Kidney (tissue), 14 donors: ENCODE results near the gene LRIT3. TPM values are rescaled to one million over a fixed set of nuclear protein-coding genes. Genes with fewer than 3 reads are reported as not detected.

Experiments used
- DNase-seq, 5 donors: peaks; one replicate each; pipeline ENCODE4 v3.0.0-alpha.2; 2013 to 2020
- FAIRE-seq: peaks from 2 replicates; lab custom pipeline; 2012; peaks lifted over from hg19 to GRCh38; lab: Jason Lieb, UNC
- H3K27ac ChIP-seq, 2 donors: one replicate each; pipeline ENCODE4 v1.7.0; 2013; ENCODE audit warnings: low read depth in 2 of 2, low read length in 2 of 2, inconsistent platforms in 1 of 2
- H3K27me3 ChIP-seq: one replicate; pipeline ENCODE4 v1.7.1; 2013; ENCODE audit warnings: low read length, inconsistent platforms; ENCODE audit not compliant: control insufficient read depth, insufficient read depth
- H3K36me3 ChIP-seq, 3 donors: one replicate each; pipeline versions ENCODE4 v1.7.0 to v1.7.1; 2013; ENCODE audit warnings: low read length in 3 of 3, control low read depth in 1 of 3, inconsistent platforms in 1 of 3; ENCODE audit not compliant: insufficient read depth in 3 of 3, control insufficient read depth in 2 of 3
- H3K4me1 ChIP-seq, 3 donors: one replicate each; pipeline versions ENCODE4 v1.7.0 to v1.7.1; 2013; ENCODE audit warnings: low read length in 3 of 3, inconsistent platforms in 1 of 3, low read depth in 1 of 3; ENCODE audit not compliant: control insufficient read depth in 2 of 3, insufficient read depth in 2 of 3
- H3K4me3 ChIP-seq, 3 donors: one replicate each; pipeline versions ENCODE4 v1.7.0 to v1.8.1; 2013; ENCODE audit warnings: low read length in 3 of 3, control low read depth in 1 of 3, inconsistent platforms in 1 of 3
- H3K9ac ChIP-seq, 3 donors: one replicate each; pipeline versions ENCODE4 v1.7.0 to v1.7.1; 2013; ENCODE audit warnings: low read length in 3 of 3, control low read depth in 1 of 3, inconsistent platforms in 1 of 3
- H3K9me3 ChIP-seq, 3 donors: one replicate each; pipeline versions ENCODE4 v1.7.0 to v1.7.1; 2013; ENCODE audit warnings: low read length in 3 of 3, control low read depth in 1 of 3, inconsistent platforms in 1 of 3; ENCODE audit not compliant: control insufficient read depth in 2 of 3, insufficient read depth in 1 of 3
- CTCF ChIP-seq: IDR thresholded peaks from 3 replicates; pipeline ENCODE4 v1.5.1; 2012; ENCODE audit warnings: mild to moderate bottlenecking, moderate library complexity, borderline replicate concordance; ENCODE audit not compliant: insufficient read depth; ENCODE audit errors: extremely low read depth
- intact Hi-C: fragments of 100-400 bp; cut with DNase I; formaldehyde crosslinking; loops from one replicate; pipeline ENCODE4 v1.11.1; 2022
- polyA plus RNA-seq: library from polyadenylated mRNA; stranded (reverse); fragments of 350-450 nt; fragmentation: Illumina TruSeq; extraction: RNeasy Lipid Tissue Mini Kit (QIAGEN cat#74804); gene quantifications from one replicate; pipeline ENCODE4 v1.2.3, GENCODE V29; 2014; ENCODE audit warnings: low read depth, low replicate concordance; ENCODE audit not compliant: insufficient read depth
- total RNA-seq: library from RNA; stranded (reverse); fragmentation: NEBNext Ultra II Directional; extraction: Animal tissue kit (Norgen Biotek cat#: 25700); gene quantifications from one replicate; pipeline ENCODE4 v1.2.1, GENCODE V29; 2021
- donor health status: control.
- donor health status: control.
- donor health status: control.
- donor health status: control.
- donor health status: control.
- donor health status: DM: yes; HTN: yes; CAD: no.
- donor health status: Normal renal cell carcinoma (clear cell type).

LRIT3 gene
- total and polyA plus RNA-seq, 2 donors from 2014 or later: 0.25 to 0.62 TPM

- Histone ChIP-seq H3K4me1 (peaks cover 0 to 4% (median 0%) of the 10 kb centered on the region in 3 donors), H3K4me3 (peak overlapping the region in 2 of 3 donors; percentile 74 to 75), H3K27me3 (no peaks in the 10 kb centered on the region), H3K36me3 (no peaks in the 10 kb centered on the region), H3K9ac (peak overlapping the region in 1 of 3 donors; percentile 7), H3K9me3 (no peaks in the 10 kb centered on the region), H3K27ac (peak overlapping the region; percentile 33 to 56)
- DNase-seq (peak in 1 of 5 donors; percentile 2), FAIRE-seq (no peak)
- intact Hi-C loops: no loop called here
- TF ChIP-seq CTCF: no peak
Observed at GRCh38 chr4:109915385-109916026, 67.6 kb downstream of the LRIT3 start.

- Histone ChIP-seq H3K4me1 (peaks cover 0 to 4% (median 0%) of the 10 kb centered on the region in 3 donors), H3K27me3 (no peaks in the 10 kb centered on the region), H3K9ac (peak overlapping the region in 1 of 3 donors; percentile 39), H3K27ac (no peak overlapping the region), H3K4me3 (peak overlapping the region in 2 of 3 donors; percentile 74 to 75), H3K9me3 (no peaks in the 10 kb centered on the region), H3K36me3 (no peaks in the 10 kb centered on the region)
- TF ChIP-seq CTCF: no peak
- FAIRE-seq: no peak
- intact Hi-C loops: no loop called here
- DNase-seq: no peak
Observed at GRCh38 chr4:109916027-109916409, 68.1 kb downstream of the LRIT3 start.

- H3K9me3 ChIP-seq: no peaks in the 10 kb centered on the region
- intact Hi-C loops: no loop called here
- TF ChIP-seq CTCF: no peak
- peak in 1 of 5 donors; percentile 24 for DNase-seq
- no peak overlapping the region for H3K4me3 ChIP-seq
- no peak for FAIRE-seq
- H3K27ac ChIP-seq: no peak overlapping the region
- H3K9ac ChIP-seq: no peak overlapping the region
- no peaks in the 10 kb centered on the region for H3K27me3 ChIP-seq
- H3K4me1 ChIP-seq: no peaks in the 10 kb centered on the region
- no peaks in the 10 kb centered on the region for H3K36me3 ChIP-seq
Observed at GRCh38 chr4:109921384-109921808, 73.5 kb downstream of the LRIT3 start.

Other genes with a start within 250 kb of the LRIT3 start
- 21.6 TPM for gene CASP6, start 144.7 kb upstream of the LRIT3 start, total RNA-seq
- gene CASP6, start 144.7 kb upstream of the LRIT3 start, polyA plus RNA-seq: 20.7 TPM
- 42.0 TPM for gene PLA2G12A, start 118.0 kb upstream of the LRIT3 start, total RNA-seq
- gene PLA2G12A, start 118.0 kb upstream of the LRIT3 start, polyA plus RNA-seq: 54.0 TPM
- 248 TPM for gene CFI, start 46.1 kb upstream of the LRIT3 start, total RNA-seq
- gene CFI, start 46.1 kb upstream of the LRIT3 start, polyA plus RNA-seq: 191 TPM
- gene GAR1, start 32.3 kb upstream of the LRIT3 start, total RNA-seq: 14.9 TPM
- gene GAR1, start 32.3 kb upstream of the LRIT3 start, polyA plus RNA-seq: 21.0 TPM
- gene RRH, start 20.1 kb upstream of the LRIT3 start, total RNA-seq: 0.44 TPM
- gene RRH, start 20.1 kb upstream of the LRIT3 start, polyA plus RNA-seq: 0.37 TPM
- gene EGF, start 64.8 kb downstream of the LRIT3 start, total RNA-seq: 3.3 TPM
- gene EGF, start 64.8 kb downstream of the LRIT3 start, polyA plus RNA-seq: 72.8 TPM